H1 (cell line): ENCODE data around the gene KLHL29.

Experiments used
- CHD2 ChIP-seq: IDR thresholded peaks from 2 replicates; pipeline ENCODE4 v1.6.1; 2012; ENCODE audit warnings: low read length, improper control_type of control experiment
- EZH2 ChIP-seq: fragments of 200-600 bp; sonication (generic); IDR thresholded peaks from 2 replicates; pipeline ENCODE4 v1.7.1; 2012; ENCODE audit warnings: low read depth, mild to moderate bottlenecking, moderate library complexity, low read length, inconsistent platforms; ENCODE audit not compliant: severe bottlenecking
- TF ChIP-seq, protein P1 (sequence below), 3 experiments: IDR thresholded peaks; 1 replicate in 2 of 3; 2 replicates in 1 of 3; pipeline versions ENCODE4 v1.5.1 to v1.6.1; 2011; ENCODE audit warnings: low read length in 3 of 3, mild to moderate bottlenecking in 3 of 3, inconsistent platforms in 2 of 3, low read depth in 1 of 3, moderate library complexity in 1 of 3; ENCODE audit not compliant: insufficient read depth in 1 of 3; ENCODE audit errors: control extremely low read depth in 1 of 3
- TF ChIP-seq, protein P2 (sequence below): IDR thresholded peaks from 2 replicates; pipeline ENCODE4 v1.6.1; 2012; ENCODE audit warnings: inconsistent platforms

DNA sequence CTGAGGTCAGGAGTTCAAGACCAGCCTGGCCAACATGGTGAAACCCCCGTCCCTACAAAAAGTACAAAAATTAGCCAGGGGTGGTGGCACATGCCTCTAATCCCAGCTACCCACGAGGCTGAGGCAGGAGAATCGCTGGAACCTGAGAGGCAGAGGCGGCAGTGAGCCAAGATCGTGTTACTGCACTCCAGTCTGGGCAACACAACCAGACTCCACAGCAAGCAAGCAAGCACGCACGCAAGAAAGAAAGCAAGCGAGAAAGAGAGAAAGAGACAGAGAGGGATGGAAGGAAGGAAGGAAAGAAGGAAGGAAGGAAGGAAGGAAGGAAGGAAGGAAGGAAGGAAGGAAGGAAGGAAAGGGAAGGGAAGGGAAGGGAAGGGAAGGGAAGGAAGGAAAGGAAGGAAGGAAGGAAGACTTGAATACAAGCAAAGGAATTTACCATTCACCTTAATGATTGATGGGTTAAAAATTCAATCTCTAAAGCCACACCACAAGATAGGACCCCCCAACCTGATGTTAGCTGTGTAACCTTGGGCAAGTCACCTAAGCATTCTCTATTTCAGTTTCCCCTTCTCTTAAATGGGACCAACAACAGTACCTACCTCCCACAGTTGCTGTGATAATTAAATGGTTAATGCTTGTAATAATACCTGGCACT, 360.2 kb downstream of the KLHL29 start:
- TF ChIP-seq, protein P1, sequence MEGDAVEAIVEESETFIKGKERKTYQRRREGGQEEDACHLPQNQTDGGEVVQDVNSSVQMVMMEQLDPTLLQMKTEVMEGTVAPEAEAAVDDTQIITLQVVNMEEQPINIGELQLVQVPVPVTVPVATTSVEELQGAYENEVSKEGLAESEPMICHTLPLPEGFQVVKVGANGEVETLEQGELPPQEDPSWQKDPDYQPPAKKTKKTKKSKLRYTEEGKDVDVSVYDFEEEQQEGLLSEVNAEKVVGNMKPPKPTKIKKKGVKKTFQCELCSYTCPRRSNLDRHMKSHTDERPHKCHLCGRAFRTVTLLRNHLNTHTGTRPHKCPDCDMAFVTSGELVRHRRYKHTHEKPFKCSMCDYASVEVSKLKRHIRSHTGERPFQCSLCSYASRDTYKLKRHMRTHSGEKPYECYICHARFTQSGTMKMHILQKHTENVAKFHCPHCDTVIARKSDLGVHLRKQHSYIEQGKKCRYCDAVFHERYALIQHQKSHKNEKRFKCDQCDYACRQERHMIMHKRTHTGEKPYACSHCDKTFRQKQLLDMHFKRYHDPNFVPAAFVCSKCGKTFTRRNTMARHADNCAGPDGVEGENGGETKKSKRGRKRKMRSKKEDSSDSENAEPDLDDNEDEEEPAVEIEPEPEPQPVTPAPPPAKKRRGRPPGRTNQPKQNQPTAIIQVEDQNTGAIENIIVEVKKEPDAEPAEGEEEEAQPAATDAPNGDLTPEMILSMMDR (IDR thresholded peaks at IDR 0.05; ENCODE audit: control extremely low read depth in 1 of 3, insufficient read depth in 1 of 3, low read depth in 1 of 3, low read length in 3 of 3), result no peak
- TF ChIP-seq, protein P2, sequence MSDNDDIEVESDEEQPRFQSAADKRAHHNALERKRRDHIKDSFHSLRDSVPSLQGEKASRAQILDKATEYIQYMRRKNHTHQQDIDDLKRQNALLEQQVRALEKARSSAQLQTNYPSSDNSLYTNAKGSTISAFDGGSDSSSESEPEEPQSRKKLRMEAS, result no peak
- no peak for TF ChIP-seq CHD2
- TF ChIP-seq EZH2, result no peak
